Liver (tissue), 9 donors: ENCODE results near the gene ABL2. TPM values are rescaled to one million over a fixed set of nuclear protein-coding genes. Genes with fewer than 3 reads are reported as not detected.

Experiments
- DNase-seq: peaks from one replicate; pipeline ENCODE4 v3.0.0-alpha.2; 2017; ENCODE audit warnings: low spot score
- H3K27ac ChIP-seq, 2 donors: one replicate each; pipeline ENCODE4 v1.7.0; 2013; ENCODE audit warnings: inconsistent platforms in 2 of 2, low read length in 2 of 2, control low read depth in 1 of 2, low read depth in 1 of 2, mild to moderate bottlenecking in 1 of 2
- H3K27me3 ChIP-seq, 4 donors: one replicate each; pipeline versions ENCODE4 v1.6.1 to v1.7.0; 2013; ENCODE audit warnings: low read length in 3 of 4, inconsistent platforms in 1 of 4, mild to moderate bottlenecking in 1 of 4, moderate library complexity in 1 of 4; ENCODE audit not compliant: control insufficient read depth in 4 of 4, insufficient read depth in 4 of 4
- H3K36me3 ChIP-seq, 4 donors: one replicate each; pipeline versions ENCODE4 v1.6.1 to v1.7.0; 2013; ENCODE audit warnings: low read length in 3 of 4, mild to moderate bottlenecking in 3 of 4, low read depth in 1 of 4, moderate library complexity in 1 of 4; ENCODE audit not compliant: control insufficient read depth in 4 of 4, insufficient read depth in 3 of 4
- H3K4me1 ChIP-seq, 4 donors: one replicate each; pipeline versions ENCODE4 v1.6.1 to v1.7.0; 2013; ENCODE audit warnings: low read length in 3 of 4, mild to moderate bottlenecking in 3 of 4, moderate library complexity in 1 of 4; ENCODE audit not compliant: control insufficient read depth in 4 of 4, insufficient read depth in 4 of 4
- H3K4me3 ChIP-seq, 3 donors: one replicate each; pipeline versions ENCODE4 v1.6.1 to v1.7.0; 2013; ENCODE audit warnings: low read length in 3 of 3, control low read depth in 1 of 3, low read depth in 1 of 3, mild to moderate bottlenecking in 1 of 3
- H3K9ac ChIP-seq, 2 donors: one replicate each; pipeline ENCODE4 v1.7.0; 2013; ENCODE audit warnings: low read length in 2 of 2, mild to moderate bottlenecking in 2 of 2, moderate library complexity in 2 of 2, control low read depth in 1 of 2, low read depth in 1 of 2
- H3K9me3 ChIP-seq, 4 donors: one replicate each; pipeline versions ENCODE4 v1.6.1 to v1.7.0; 2013; ENCODE audit warnings: low read length in 3 of 4; ENCODE audit not compliant: control insufficient read depth in 4 of 4
- ATF3 ChIP-seq: IDR thresholded peaks from 2 replicates; pipeline ENCODE4 v1.6.1; 2016; ENCODE audit warnings: antibody characterized with exemption
- CTCF ChIP-seq: fragments of 150-350 bp; IDR thresholded peaks from 2 replicates; pipeline ENCODE4 v1.5.1; 2017; ENCODE audit warnings: improper control_type of control experiment, low read depth, low read length; ENCODE audit not compliant: missing input control
- EGR1 ChIP-seq, 2 donors: IDR thresholded peaks; 2 replicates each; pipeline ENCODE4 v1.6.1; 2016 to 2018; ENCODE audit warnings: antibody characterized with exemption in 2 of 2, low read depth in 2 of 2
- FOXA1 ChIP-seq: IDR thresholded peaks from 2 replicates; pipeline ENCODE4 v1.6.1; 2016; ENCODE audit warnings: antibody characterized with exemption
- FOXA2 ChIP-seq: IDR thresholded peaks from 2 replicates; pipeline ENCODE4 v1.6.1; 2016; ENCODE audit warnings: antibody characterized with exemption
- GABPA ChIP-seq, 2 donors: IDR thresholded peaks in 1 of 2; conservative IDR thresholded peaks in 1 of 2; 2 replicates each; pipeline ENCODE4 v1.6.1; 2016; ENCODE audit warnings: antibody characterized with exemption in 2 of 2, mild to moderate bottlenecking in 1 of 2, moderate library complexity in 1 of 2
- HNF4A ChIP-seq, 2 donors: conservative IDR thresholded peaks; 2 replicates each; pipeline ENCODE4 v1.6.1; 2016; ENCODE audit warnings: antibody characterized with exemption in 2 of 2, mild to moderate bottlenecking in 2 of 2
- HNF4G ChIP-seq: IDR thresholded peaks from 2 replicates; pipeline ENCODE4 v1.6.1; 2016; ENCODE audit warnings: antibody characterized with exemption
- JUND ChIP-seq, 2 donors: IDR thresholded peaks; 2 replicates each; pipeline ENCODE4 v1.6.1; 2016; ENCODE audit warnings: antibody characterized with exemption in 2 of 2
- MAX ChIP-seq: IDR thresholded peaks from 2 replicates; pipeline ENCODE4 v1.6.1; 2016; ENCODE audit warnings: antibody characterized with exemption
- NR2F2 ChIP-seq: IDR thresholded peaks from 2 replicates; pipeline ENCODE4 v1.6.1; 2016; ENCODE audit warnings: antibody characterized with exemption
- RAD21 ChIP-seq, 2 donors: IDR thresholded peaks; 2 replicates each; pipeline ENCODE4 v1.6.1; 2016; ENCODE audit warnings: antibody characterized with exemption in 2 of 2, mild to moderate bottlenecking in 2 of 2
- RXRA ChIP-seq, 2 donors: IDR thresholded peaks; 2 replicates each; pipeline ENCODE4 v1.6.1; 2017 to 2018; ENCODE audit warnings: antibody characterized with exemption in 2 of 2, mild to moderate bottlenecking in 1 of 2
- SP1 ChIP-seq: IDR thresholded peaks from 2 replicates; pipeline ENCODE4 v1.6.1; 2018; ENCODE audit warnings: antibody characterized with exemption, mild to moderate bottlenecking
- TAF1 ChIP-seq: conservative IDR thresholded peaks from 2 replicates; pipeline ENCODE4 v1.6.1; 2016; ENCODE audit warnings: antibody characterized with exemption, mild to moderate bottlenecking
- YY1 ChIP-seq: IDR thresholded peaks from 2 replicates; pipeline ENCODE4 v1.6.1; 2016; ENCODE audit warnings: antibody characterized with exemption, mild to moderate bottlenecking
- WGBS: extraction: QIAGEN DNeasy Blood & Tissue Kit; methylation state at CpG from one replicate; pipeline ENCODE4 v1.1.7; 2013; 5-methylcytosine and 5-hydroxymethylcytosine counted together
- polyA plus RNA-seq, 2 donors: library from polyadenylated mRNA; stranded (reverse) in 1 of 2; unstranded in 1 of 2; fragments of 200-250 nt in 1 of 2; fragments of >200 nt in 1 of 2; fragmentation: Nextera tagmentation in 1 of 2; extraction: Ambion mirVana in 1 of 2; gene quantifications; one replicate each; pipeline versions ENCODE4 v1.2.1 to v1.2.3, GENCODE V29; 2013 to 2015
- total RNA-seq, 2 donors: library from RNA; depleted of rRNA; stranded (reverse); fragments of >200 nt; gene quantifications; one replicate each; pipeline ENCODE4 v1.2.3, GENCODE V29; 2014
- TF ChIP-seq, protein P1 (sequence below): IDR thresholded peaks from 2 replicates; pipeline ENCODE4 v1.6.1; 2016; ENCODE audit warnings: antibody characterized with exemption, mild to moderate bottlenecking
- TF ChIP-seq, protein P2 (sequence below): IDR thresholded peaks from 2 replicates; pipeline ENCODE4 v1.6.1; 2016; ENCODE audit warnings: antibody characterized with exemption
- donor health status: healthy.
- donor health status: healthy.
- donor health status: healthy.
- donor health status: healthy.
- donor health status: healthy.

The ABL2 gene
- total and polyA plus RNA-seq, 4 donors, result 1.8 to 7.8 (median 3.4) TPM

GRCh38 chr1:179104611-179105250 lies 124.7 kb downstream of the ABL2 start:
- peaks cover 0 to 6% (median 1%) of the 10 kb centered on the region in 4 donors for H3K36me3 ChIP-seq
- peak overlapping the region in 1 of 2 donors; percentile 23 for H3K9ac ChIP-seq
- H3K27ac ChIP-seq, result peak overlapping the region; percentile 43 to 45
- H3K9me3 ChIP-seq, result no peaks in the 10 kb centered on the region
- TF ChIP-seq, protein P1, sequence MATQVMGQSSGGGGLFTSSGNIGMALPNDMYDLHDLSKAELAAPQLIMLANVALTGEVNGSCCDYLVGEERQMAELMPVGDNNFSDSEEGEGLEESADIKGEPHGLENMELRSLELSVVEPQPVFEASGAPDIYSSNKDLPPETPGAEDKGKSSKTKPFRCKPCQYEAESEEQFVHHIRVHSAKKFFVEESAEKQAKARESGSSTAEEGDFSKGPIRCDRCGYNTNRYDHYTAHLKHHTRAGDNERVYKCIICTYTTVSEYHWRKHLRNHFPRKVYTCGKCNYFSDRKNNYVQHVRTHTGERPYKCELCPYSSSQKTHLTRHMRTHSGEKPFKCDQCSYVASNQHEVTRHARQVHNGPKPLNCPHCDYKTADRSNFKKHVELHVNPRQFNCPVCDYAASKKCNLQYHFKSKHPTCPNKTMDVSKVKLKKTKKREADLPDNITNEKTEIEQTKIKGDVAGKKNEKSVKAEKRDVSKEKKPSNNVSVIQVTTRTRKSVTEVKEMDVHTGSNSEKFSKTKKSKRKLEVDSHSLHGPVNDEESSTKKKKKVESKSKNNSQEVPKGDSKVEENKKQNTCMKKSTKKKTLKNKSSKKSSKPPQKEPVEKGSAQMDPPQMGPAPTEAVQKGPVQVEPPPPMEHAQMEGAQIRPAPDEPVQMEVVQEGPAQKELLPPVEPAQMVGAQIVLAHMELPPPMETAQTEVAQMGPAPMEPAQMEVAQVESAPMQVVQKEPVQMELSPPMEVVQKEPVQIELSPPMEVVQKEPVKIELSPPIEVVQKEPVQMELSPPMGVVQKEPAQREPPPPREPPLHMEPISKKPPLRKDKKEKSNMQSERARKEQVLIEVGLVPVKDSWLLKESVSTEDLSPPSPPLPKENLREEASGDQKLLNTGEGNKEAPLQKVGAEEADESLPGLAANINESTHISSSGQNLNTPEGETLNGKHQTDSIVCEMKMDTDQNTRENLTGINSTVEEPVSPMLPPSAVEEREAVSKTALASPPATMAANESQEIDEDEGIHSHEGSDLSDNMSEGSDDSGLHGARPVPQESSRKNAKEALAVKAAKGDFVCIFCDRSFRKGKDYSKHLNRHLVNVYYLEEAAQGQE, result no peak
- no peak for TF ChIP-seq ATF3
- peak; percentile 59 for TF ChIP-seq MAX
- peak; percentile 77 for TF ChIP-seq FOXA2
- TF ChIP-seq RAD21 (IDR thresholded peaks at IDR 0.05), result peak in 1 of 2 donors; percentile 41
- peak; percentile 32 for TF ChIP-seq NR2F2
- TF ChIP-seq HNF4G, result peak; percentile 91
- TF ChIP-seq HNF4A (conservative IDR thresholded peaks at IDR 0.05), result peak; percentile 97 to 98
- TF ChIP-seq SP1, result peak; percentile 90
- peak; percentile 90 to 96 for TF ChIP-seq RXRA (IDR thresholded peaks at IDR 0.05)
- no peak for TF ChIP-seq EGR1 (IDR thresholded peaks at IDR 0.05; ENCODE audit: low read depth in 2 of 2)
- no peak for TF ChIP-seq TAF1
- TF ChIP-seq YY1, result peak; percentile 57
- TF ChIP-seq, protein P2, sequence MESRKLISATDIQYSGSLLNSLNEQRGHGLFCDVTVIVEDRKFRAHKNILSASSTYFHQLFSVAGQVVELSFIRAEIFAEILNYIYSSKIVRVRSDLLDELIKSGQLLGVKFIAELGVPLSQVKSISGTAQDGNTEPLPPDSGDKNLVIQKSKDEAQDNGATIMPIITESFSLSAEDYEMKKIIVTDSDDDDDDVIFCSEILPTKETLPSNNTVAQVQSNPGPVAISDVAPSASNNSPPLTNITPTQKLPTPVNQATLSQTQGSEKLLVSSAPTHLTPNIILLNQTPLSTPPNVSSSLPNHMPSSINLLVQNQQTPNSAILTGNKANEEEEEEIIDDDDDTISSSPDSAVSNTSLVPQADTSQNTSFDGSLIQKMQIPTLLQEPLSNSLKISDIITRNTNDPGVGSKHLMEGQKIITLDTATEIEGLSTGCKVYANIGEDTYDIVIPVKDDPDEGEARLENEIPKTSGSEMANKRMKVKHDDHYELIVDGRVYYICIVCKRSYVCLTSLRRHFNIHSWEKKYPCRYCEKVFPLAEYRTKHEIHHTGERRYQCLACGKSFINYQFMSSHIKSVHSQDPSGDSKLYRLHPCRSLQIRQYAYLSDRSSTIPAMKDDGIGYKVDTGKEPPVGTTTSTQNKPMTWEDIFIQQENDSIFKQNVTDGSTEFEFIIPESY, result peak; percentile 50
- TF ChIP-seq CTCF, result no peak
- TF ChIP-seq JUND (IDR thresholded peaks at IDR 0.05), result peak; percentile 22 to 47
- TF ChIP-seq FOXA1, result peak; percentile 66
- no peak for TF ChIP-seq GABPA (IDR thresholded peaks at IDR 0.05 in 1 of 2, conservative IDR thresholded peaks at IDR 0.05 in 1 of 2)
- H3K4me1 ChIP-seq, result peaks cover 5 to 54% (median 50%) of the 10 kb centered on the region in 4 donors
- no peaks in the 10 kb centered on the region for H3K27me3 ChIP-seq
- no peak for DNase-seq
- WGBS, result 43% methylated on average over 3 of the region's 3 CpGs
- H3K4me3 ChIP-seq, result no peak overlapping the region
